GM12878 (cell line): ENCODE results near the gene SLC25A26. TPM values are rescaled to one million over a fixed set of nuclear protein-coding genes. Genes with fewer than 3 reads are reported as not detected.

Experiments
- CHD1 ChIP-seq: IDR thresholded peaks from 2 replicates; pipeline ENCODE4 v1.6.1; 2012; ENCODE audit warnings: low read depth, low read length, improper control_type of control experiment
- HDAC2 ChIP-seq: fragments of 200-600 bp; sonication (generic); IDR thresholded peaks from 2 replicates; pipeline ENCODE4 v1.6.1; 2017
- KAT2A ChIP-seq: conservative IDR thresholded peaks from 2 replicates; pipeline ENCODE4 v1.6.1; 2011; ENCODE audit warnings: low read depth, low read length; ENCODE audit not compliant: control insufficient read depth
- KLF5 ChIP-seq: fragments of 450-650 bp; IDR thresholded peaks from 2 replicates; pipeline ENCODE4 v1.6.1; 2014; ENCODE audit warnings: mild to moderate bottlenecking; ENCODE audit not compliant: partially characterized antibody
- LARP7 ChIP-seq: fragments of 450-650 bp; IDR thresholded peaks from 2 replicates; pipeline ENCODE4 v1.6.1; 2017; ENCODE audit warnings: mild to moderate bottlenecking
- NFYA ChIP-seq: IDR thresholded peaks from 2 replicates; pipeline ENCODE4 v1.6.1; 2011; ENCODE audit warnings: low read depth, mild to moderate bottlenecking, low read length, improper control_type of control experiment, borderline replicate concordance
- NRF1 ChIP-seq: conservative IDR thresholded peaks from 2 replicates; pipeline ENCODE4 v1.6.1; 2011; ENCODE audit warnings: mild to moderate bottlenecking, low read depth, low read length, improper control_type of control experiment
- RBBP5 ChIP-seq: fragments of 200-600 bp; sonication (generic); conservative IDR thresholded peaks from 2 replicates; pipeline ENCODE4 v1.6.1; 2016
- RELA ChIP-seq: fragments of 450-650 bp; IDR thresholded peaks from 2 replicates; pipeline ENCODE4 v1.8.0; 2014; ENCODE audit warnings: borderline replicate concordance; ENCODE audit not compliant: partially characterized antibody
- STAT1 ChIP-seq: fragments of 450-650 bp; conservative IDR thresholded peaks from 2 replicates; pipeline ENCODE4 v1.6.1; 2014; ENCODE audit warnings: antibody characterized with exemption, mild to moderate bottlenecking
- TARDBP ChIP-seq: IDR thresholded peaks from 2 replicates; pipeline ENCODE4 v1.6.1; 2016; ENCODE audit warnings: borderline replicate concordance
- ZNF384 ChIP-seq: IDR thresholded peaks from 2 replicates; pipeline ENCODE4 v1.6.1; 2012; ENCODE audit warnings: low read depth, mild to moderate bottlenecking, low read length, improper control_type of control experiment, borderline replicate concordance
- ZZZ3 ChIP-seq: IDR thresholded peaks from 2 replicates; pipeline ENCODE4 v1.6.1; 2011; ENCODE audit warnings: low read depth; ENCODE audit not compliant: control insufficient read depth, insufficient read length
- polyA plus RNA-seq, 11 experiments: library from polyadenylated mRNA; depleted of rRNA in 4 of 11; unstranded in 6 of 11; stranded (reverse) in 5 of 11; fragments of >200 nt; fragmentation: Nextera tagmentation in 4 of 11; fragmentation: Illumina TruSeq in 1 of 11; extraction: Ambion mirVana in 4 of 11; extraction: Trizol in 1 of 11; gene quantifications; 1 replicate in 1 of 11; 2 replicates in 10 of 11; pipeline versions ENCODE4 v1.2.1 to v1.2.3, GENCODE V29; 2011 to 2016; ENCODE audit warnings: inconsistent platforms in 2 of 11, missing spikeins in 2 of 11, low read depth in 1 of 11
- total RNA-seq, 4 experiments: library from RNA; depleted of rRNA in 3 of 4; stranded (reverse); fragments of >200 nt in 3 of 4; fragmentation: Illumina TruSeq in 1 of 4; extraction: Trizol in 1 of 4; gene quantifications; 2 replicates each; pipeline versions ENCODE4 v1.2.1 to v1.2.3, GENCODE V29; 2013 to 2021
- TF ChIP-seq, protein P1 (sequence below): fragments of 450-650 bp; conservative IDR thresholded peaks from 2 replicates; pipeline ENCODE4 v1.6.1; 2017; ENCODE audit warnings: mild to moderate bottlenecking, moderate library complexity
- TF ChIP-seq, protein P2 (sequence below): fragments of 450-650 bp; IDR thresholded peaks from 2 replicates; pipeline ENCODE4 v1.6.1; 2014; ENCODE audit warnings: mild to moderate bottlenecking
- TF ChIP-seq, protein P3 (sequence below): IDR thresholded peaks from 2 replicates; pipeline ENCODE4 v1.6.1; 2011; ENCODE audit warnings: low read depth, low read length, improper control_type of control experiment, borderline replicate concordance
- TF ChIP-seq, protein P4 (sequence below): IDR thresholded peaks from 2 replicates; pipeline ENCODE4 v1.6.1; 2011; ENCODE audit warnings: mild to moderate bottlenecking, low read depth, low read length, moderate library complexity; ENCODE audit not compliant: insufficient replicate concordance
- TF ChIP-seq, protein P5 (sequence below), 3 experiments: IDR thresholded peaks in 2 of 3; conservative IDR thresholded peaks in 1 of 3; 2 replicates each; pipeline ENCODE4 v1.5.1; 2011; ENCODE audit warnings: low read depth in 3 of 3, low read length in 3 of 3, mild to moderate bottlenecking in 3 of 3, control low read depth in 2 of 3, moderate library complexity in 2 of 3, inconsistent platforms in 1 of 3, mixed read lengths in 1 of 3; ENCODE audit not compliant: control insufficient read depth in 2 of 3, insufficient read depth in 1 of 3; ENCODE audit errors: extremely low read depth in 1 of 3

SLC25A26 gene
- total and polyA plus RNA-seq, 10 of the 15 experiments (the other 5 are each of a cell fraction or from before 2014, with no cell fraction given) = 14.6 to 49.7 (median 24.9) TPM

DNA sequence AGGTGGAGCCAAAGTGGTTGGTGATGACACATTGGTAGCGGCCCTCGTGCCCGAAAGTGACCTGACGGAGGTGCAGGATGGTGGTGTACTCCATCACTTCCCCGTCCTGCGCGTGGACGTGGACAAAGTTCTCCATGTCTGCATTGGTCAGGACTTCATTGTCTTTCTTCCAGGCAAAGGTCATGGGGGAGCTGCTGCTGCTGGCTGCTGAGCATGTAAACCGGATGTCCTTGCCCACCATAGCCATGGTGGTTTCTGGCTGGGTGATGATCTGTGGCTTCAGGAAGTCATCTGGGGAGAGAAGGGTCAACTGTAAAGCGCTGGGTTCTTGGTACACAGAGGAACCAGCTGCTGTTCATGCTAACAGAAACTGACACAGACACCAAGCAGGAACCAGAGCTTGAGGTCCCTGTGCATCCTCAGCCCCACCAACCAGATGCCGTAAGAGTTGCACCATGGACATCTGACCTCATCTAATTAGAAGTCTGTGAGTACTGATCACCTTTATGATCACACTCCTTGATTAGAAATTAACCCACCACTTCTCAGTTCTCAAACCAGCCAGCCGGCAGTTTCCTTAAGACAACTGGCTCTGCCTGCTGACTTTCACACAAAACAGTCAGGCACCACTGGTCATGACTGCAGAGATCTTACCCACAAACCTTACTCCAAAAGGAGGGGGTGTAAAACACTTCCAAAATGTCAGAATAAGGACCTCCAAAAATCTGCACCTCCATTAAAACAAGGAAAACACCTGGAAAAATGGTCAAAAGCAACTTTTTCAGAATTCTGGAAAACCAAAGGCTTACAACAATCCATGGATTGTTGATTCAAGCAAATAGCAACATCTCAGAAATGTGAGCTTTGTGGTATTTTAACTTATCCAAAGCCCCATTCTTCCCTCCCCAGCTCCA is 165.5 kb downstream of the SLC25A26 start (continued):
- TF ChIP-seq, protein P1, sequence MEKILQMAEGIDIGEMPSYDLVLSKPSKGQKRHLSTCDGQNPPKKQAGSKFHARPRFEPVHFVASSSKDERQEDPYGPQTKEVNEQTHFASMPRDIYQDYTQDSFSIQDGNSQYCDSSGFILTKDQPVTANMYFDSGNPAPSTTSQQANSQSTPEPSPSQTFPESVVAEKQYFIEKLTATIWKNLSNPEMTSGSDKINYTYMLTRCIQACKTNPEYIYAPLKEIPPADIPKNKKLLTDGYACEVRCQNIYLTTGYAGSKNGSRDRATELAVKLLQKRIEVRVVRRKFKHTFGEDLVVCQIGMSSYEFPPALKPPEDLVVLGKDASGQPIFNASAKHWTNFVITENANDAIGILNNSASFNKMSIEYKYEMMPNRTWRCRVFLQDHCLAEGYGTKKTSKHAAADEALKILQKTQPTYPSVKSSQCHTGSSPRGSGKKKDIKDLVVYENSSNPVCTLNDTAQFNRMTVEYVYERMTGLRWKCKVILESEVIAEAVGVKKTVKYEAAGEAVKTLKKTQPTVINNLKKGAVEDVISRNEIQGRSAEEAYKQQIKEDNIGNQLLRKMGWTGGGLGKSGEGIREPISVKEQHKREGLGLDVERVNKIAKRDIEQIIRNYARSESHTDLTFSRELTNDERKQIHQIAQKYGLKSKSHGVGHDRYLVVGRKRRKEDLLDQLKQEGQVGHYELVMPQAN = peak; percentile 44; the same call in 1 of the 2 replicates
- no peak for TF ChIP-seq NFYA
- TF ChIP-seq KLF5 = no peak
- no peak for TF ChIP-seq ZZZ3
- TF ChIP-seq LARP7 = 0 out of 2 replicates have a peak, but pooled peaks have one; percentile 72
- no peak for TF ChIP-seq RELA
- no peak for TF ChIP-seq TARDBP
- TF ChIP-seq, protein P2, sequence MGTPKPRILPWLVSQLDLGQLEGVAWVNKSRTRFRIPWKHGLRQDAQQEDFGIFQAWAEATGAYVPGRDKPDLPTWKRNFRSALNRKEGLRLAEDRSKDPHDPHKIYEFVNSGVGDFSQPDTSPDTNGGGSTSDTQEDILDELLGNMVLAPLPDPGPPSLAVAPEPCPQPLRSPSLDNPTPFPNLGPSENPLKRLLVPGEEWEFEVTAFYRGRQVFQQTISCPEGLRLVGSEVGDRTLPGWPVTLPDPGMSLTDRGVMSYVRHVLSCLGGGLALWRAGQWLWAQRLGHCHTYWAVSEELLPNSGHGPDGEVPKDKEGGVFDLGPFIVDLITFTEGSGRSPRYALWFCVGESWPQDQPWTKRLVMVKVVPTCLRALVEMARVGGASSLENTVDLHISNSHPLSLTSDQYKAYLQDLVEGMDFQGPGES = no peak
- TF ChIP-seq HDAC2 = no peak
- TF ChIP-seq KAT2A = no peak
- TF ChIP-seq, protein P3, sequence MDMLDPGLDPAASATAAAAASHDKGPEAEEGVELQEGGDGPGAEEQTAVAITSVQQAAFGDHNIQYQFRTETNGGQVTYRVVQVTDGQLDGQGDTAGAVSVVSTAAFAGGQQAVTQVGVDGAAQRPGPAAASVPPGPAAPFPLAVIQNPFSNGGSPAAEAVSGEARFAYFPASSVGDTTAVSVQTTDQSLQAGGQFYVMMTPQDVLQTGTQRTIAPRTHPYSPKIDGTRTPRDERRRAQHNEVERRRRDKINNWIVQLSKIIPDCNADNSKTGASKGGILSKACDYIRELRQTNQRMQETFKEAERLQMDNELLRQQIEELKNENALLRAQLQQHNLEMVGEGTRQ = no peak; the same call in 1 of the 2 replicates
- no peak for TF ChIP-seq CHD1
- TF ChIP-seq ZNF384 = no peak
- TF ChIP-seq NRF1 = no peak
- TF ChIP-seq, protein P4, sequence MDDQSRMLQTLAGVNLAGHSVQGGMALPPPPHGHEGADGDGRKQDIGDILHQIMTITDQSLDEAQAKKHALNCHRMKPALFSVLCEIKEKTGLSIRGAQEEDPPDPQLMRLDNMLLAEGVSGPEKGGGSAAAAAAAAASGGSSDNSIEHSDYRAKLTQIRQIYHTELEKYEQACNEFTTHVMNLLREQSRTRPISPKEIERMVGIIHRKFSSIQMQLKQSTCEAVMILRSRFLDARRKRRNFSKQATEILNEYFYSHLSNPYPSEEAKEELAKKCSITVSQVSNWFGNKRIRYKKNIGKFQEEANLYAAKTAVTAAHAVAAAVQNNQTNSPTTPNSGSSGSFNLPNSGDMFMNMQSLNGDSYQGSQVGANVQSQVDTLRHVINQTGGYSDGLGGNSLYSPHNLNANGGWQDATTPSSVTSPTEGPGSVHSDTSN = no peak
- TF ChIP-seq STAT1 = no peak
- no peak for TF ChIP-seq RBBP5
- TF ChIP-seq, protein P5, sequence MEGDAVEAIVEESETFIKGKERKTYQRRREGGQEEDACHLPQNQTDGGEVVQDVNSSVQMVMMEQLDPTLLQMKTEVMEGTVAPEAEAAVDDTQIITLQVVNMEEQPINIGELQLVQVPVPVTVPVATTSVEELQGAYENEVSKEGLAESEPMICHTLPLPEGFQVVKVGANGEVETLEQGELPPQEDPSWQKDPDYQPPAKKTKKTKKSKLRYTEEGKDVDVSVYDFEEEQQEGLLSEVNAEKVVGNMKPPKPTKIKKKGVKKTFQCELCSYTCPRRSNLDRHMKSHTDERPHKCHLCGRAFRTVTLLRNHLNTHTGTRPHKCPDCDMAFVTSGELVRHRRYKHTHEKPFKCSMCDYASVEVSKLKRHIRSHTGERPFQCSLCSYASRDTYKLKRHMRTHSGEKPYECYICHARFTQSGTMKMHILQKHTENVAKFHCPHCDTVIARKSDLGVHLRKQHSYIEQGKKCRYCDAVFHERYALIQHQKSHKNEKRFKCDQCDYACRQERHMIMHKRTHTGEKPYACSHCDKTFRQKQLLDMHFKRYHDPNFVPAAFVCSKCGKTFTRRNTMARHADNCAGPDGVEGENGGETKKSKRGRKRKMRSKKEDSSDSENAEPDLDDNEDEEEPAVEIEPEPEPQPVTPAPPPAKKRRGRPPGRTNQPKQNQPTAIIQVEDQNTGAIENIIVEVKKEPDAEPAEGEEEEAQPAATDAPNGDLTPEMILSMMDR (IDR thresholded peaks at IDR 0.05 in 2 of 3, conservative IDR thresholded peaks at IDR 0.05 in 1 of 3; ENCODE audit: control insufficient read depth in 2 of 3, extremely low read depth in 1 of 3, insufficient read depth in 1 of 3, low read depth in 3 of 3, low read length in 3 of 3) = no peak
